Stimulated activated CD8-positive, alpha-beta memory T cell treated with anti-CD3 and anti-CD28 coated beads, Interleukin-4, amount 100 ng/mL, for 1 hour (primary cell): ENCODE measurements around the gene GID4.

ENCODE experiments used
- DNase-seq, 2 donors: peaks; one replicate each; pipeline ENCODE4 v3.0.0-alpha.2; 2020; ENCODE audit warnings: low read depth in 2 of 2, low spot score in 1 of 2

Gene GID4

DNA sequence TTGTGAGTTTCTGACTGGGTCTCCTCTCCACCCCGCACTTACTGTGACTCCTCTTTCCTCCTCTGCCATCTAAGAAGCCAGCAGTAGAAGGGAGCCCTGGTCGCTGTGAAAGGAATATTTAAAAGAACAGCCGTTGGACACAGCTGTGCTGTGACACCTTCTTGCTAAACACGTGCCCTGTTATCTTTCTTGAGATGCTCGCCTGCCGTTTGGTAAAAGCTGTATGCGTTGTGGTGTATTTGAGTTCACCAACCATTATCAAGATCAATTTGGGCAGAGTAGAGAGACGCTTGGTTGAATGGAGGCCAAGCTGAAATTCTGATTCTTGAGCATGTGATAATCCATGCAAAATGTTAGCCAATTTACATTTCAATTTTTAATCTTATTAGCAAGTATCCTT, 3.8 kb downstream of the GID4 start:
- no peak for DNase-seq

DNA sequence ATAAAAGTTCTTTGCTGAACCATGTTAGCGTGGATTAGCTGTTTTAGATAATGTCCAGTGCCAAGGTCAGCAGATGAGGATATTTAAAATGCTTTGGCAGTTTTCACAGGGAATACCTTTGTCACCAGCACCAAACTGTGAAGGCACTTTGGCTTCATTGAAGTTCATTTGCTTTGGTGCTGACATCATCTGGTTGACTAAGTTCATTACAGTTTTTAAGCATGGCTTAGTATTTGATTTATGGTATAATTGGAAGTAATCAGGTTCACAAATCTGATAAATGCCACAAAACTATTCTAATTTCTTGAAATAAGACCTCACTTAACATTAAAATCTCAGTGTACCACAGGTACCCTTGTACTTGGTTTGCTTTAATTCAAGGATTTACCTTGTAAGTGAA, 4.3 kb downstream of the GID4 start:
- no peak for DNase-seq

- DNase-seq = no peak
Observed at GRCh38 chr17:18044609-18045008, 5.4 kb downstream of the GID4 start.

GRCh38 chr17:18045691-18046350, 6.6 kb downstream of the GID4 start:
- no peak for DNase-seq

- no peak for DNase-seq
Observed at GRCh38 chr17:18055597-18055996, 16.4 kb downstream of the GID4 start.

- no peak for DNase-seq
Observed at GRCh38 chr17:18056214-18056613, 17.0 kb downstream of the GID4 start.

GRCh38 chr17:18059283-18059682, 20.1 kb downstream of the GID4 start:
- no peak for DNase-seq

DNA sequence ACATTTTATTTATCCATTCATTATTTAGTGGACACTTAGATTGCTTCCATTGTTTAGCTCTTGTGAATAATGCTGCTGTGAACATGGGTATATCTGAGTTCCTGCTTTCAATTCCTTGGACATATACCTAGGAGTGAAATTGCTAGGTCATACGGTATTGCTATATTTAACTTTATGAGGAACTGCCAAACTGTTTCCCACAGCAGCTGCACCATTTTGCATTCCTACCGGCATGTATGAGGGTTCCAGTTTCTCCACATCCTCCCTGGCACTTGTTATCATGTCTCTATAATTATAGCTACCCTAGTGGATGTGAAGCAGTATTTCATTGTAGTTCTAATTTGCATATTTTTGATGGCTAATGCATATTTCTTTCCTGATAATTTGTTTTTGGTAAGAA, 24.8 kb downstream of the GID4 start:
- DNase-seq = no peak

DNA sequence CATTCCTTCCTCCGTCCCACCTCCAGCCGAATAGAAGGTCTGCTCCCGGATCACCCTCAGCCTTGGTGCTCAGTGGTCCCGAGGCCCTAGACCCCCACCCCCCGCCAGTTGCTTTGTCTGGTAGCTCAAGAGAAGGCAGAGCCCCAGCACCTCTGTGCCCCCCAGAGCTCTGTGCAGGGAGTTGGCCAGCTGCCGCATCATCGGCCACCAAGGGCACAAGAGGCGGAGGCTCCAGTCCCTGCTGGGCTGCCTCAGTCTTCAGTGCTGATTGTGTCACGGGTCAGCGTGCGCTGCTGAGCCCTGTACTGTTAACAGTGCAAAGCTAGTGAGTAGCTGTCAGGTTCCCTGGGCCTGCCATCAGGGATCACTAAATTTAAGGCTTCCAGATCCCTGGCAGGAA, 26.3 kb downstream of the GID4 start:
- no peak for DNase-seq

- DNase-seq = no peak
Observed at GRCh38 chr17:18066866-18067265, 27.7 kb downstream of the GID4 start.

GRCh38 chr17:18069101-18069500, 29.9 kb downstream of the GID4 start:
- DNase-seq = no peak

DNA sequence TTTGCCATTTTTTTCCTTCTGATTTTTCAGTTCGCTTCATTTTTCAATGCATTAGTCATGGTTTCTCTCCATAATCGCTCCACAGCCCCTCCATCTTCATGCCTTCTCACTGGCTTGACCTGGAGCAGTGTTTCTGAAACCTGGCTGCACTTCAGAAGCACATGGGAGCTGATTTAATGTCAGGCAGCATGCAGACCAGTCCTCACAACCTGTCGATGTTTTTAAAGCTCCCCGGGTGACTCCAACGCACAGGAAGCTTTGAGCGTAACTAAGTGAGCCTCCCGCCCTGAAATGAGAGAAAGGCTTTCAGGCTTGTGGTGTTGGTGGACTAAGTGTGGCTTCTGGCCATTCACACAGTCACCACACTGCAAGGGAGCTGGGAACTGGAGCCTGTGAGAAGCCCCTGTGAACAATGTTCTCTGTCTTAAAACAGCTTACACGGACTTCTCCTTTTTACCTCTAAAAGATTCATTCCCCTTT, 31.7 kb downstream of the GID4 start:
- no peak for DNase-seq

DNA sequence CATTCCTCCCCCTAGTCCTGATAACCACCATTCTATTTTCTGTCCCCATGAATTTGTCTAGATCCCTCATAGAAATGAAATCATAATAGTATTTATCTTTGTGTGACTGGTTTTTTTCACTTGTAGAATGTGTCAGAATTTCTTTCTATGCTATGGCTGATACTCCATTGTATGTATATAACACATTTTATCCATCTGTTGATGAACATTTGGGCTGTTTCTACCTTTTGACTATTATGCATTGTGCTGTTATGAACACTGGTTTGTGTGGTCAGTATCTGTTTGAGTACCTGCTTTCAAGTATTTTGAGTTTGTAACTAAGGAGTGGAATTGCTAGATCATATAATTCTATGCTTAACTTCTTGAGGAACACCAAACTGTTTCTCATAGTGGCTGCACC, 32.5 kb downstream of the GID4 start:
- DNase-seq = no peak

DNA sequence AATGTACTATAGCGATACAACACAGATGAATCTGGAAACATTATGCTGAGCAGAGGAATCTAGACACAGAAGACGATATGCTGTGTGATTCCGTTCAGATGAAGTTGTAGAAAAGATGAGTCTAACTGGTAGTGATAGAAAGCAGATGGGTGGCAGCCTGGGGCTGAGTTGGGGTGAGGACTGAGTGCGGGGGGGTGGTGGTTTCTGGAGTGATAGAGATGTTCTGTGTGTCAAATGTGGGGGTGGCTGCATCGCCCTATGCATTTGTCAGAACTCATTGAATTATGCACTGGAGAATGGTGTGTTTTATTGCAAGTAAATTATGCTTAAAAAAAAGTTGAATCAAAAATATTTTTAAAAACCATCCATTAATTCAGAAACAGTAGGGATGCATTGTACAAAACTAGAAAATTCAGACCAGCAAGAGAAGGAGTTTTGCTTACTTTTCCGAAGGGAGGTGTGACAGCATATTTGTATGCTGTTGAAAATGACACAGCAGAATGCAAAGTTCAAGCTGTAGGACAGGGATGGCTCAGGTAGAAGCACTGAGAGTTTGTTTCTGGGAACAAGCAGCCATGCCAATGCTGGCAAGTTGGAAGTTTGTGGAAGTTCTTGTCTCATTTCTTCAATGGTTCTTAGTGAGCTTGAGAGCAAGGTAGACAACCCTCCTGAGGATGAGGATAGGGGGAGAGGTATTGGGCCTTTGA, 35.5 kb downstream of the GID4 start:
- no peak for DNase-seq

DNA sequence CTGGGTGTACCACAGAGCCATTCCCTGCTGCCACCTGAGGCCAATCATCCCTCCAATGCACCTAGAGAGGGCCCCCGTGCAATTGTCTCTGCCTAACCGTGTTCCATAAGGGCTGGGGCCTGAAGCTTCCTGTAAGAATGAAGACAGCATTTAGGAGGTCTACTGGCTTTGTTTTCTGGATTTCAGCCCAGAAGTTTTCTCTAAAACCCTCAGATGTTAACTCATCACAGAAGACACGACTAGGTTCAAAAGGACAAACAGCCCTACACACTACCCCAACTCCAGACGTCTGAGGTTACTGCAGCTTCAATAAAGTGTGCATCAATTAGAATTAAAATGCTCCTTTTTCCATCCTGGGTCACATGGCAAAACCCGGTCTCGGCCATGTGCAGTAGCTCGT, 37.7 kb downstream of the GID4 start:
- no peak for DNase-seq

DNA sequence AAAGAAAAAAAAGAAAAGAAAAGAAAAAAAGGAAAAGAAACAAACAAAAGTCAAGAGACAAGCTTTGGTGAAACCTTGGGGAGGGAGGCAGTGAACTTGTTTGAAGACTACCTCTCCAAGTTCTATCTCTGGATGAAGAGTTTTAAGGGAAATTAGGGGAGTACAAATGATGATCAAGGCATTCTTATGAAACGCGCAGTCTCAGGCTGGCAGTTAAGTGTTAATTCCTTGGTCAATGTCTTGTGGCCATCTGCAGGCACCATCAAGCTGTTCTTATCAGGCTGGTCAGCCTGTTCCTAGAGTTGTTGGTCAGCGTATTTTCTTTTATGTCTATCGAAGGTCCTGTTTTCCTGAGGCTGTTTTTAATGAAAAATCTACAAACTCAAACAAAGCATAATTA, 40.3 kb downstream of the GID4 start:
- no peak for DNase-seq

DNA sequence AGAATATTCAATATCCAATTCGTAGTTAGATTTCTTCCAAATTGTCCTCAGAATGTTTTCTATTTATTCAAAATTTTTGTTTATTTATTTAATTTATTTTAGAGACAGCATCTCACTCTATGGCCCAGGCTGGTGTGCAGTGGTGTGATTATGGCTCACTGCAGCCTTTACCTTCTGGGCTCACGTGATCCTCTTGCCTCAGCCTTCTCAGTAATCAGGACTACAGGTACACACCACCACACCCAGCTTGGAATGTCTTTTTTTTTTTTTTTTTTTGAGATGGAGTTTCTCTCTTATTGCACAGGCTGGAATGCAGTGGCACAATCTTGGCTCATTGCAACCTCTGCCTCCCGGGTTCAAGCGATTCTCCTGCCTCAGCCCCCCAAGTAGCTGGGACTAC, 45.0 kb downstream of the GID4 start:
- DNase-seq = no peak

GRCh38 chr17:18087610-18088491, 48.6 kb downstream of the GID4 start, which contains the start of gene DRG2:
DRG2 (plus strand) TSS chr17:18087948; CDS start chr17:18088024, 76 bp downstream.
- peak; percentile 73 to 78 for DNase-seq

GRCh38 chr17:18089613-18090012, 50.4 kb downstream of the GID4 start:
- DNase-seq = no peak

DNA sequence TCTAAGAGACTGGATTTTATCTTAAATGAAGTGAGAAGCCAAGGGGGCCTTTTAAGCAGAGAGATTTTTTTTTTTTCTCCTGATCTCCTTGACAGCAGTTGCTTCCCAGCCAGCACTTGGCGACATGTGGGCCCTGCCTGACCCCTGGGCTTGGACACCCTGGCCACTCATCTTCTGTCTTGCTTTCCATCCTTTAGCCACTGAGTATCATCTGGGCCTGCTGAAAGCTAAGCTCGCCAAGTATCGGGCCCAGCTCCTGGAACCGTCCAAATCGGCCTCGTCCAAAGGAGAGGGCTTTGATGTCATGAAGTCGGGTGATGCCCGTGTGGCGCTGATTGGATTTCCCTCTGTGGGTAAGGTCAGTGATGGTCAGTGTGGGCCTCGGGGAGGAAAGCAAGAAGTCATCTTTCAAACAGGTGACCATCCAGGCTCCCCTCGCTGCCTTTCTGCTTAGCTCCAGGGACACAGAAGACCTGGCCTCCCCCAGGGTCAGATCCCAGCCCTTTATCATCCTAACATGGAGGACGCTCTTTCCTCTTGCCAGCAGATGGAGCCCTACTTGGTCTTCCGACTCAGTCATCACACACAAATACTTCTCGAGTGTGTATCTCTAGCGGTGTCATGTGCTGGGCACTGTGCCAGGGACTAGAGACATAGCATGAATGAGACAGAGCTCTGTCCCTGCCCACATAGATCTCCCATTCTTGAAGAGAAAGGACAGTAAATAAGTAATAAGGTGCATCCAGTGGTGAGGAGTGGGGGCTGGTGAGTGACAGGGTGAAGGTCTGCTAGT, 54.6 kb downstream of the GID4 start:
- no peak for DNase-seq

DNA sequence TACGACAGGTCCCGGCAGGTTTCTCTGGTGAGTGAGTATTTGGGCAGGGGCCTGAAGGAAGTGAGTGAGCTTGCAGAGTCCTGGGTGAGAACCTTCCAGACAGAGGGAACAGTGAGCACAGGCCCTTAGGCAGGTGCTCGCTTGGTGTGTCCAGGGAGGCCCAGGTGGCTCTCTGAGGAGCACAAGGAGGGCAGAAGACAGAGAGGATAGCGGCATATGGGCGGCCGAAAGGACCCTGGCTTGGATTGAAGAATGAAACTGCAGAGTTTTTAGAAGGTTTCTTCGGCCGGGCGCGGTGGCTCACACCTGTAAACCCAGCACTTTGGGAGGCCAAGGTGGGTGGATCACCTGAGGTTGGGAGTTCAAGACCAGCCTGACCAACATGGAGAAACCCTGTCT, 55.2 kb downstream of the GID4 start:
- DNase-seq = no peak
